GM19238 (cell line): ENCODE measurements around the gene TNFRSF12A.
"Not testable (repeated sequence)": the region's sequence is repeated elsewhere in the genome, so short reads cannot be mapped to it uniquely, and the experiment has no call there.

ENCODE experiments used
- DNase-seq: peaks from one replicate; pipeline ENCODE4 v3.0.0; 2011; ENCODE audit warnings: low spot score; ENCODE audit not compliant: insufficient read length

The TNFRSF12A gene

GRCh38 chr16:3047387-3047720 is 27.2 kb downstream of the TNFRSF12A start:
- DNase-seq, result no peak

- no peak for DNase-seq
Observed at GRCh38 chr16:3049921-3050481, 29.8 kb downstream of the TNFRSF12A start.

GRCh38 chr16:3050487-3050886 is 30.3 kb downstream of the TNFRSF12A start:
- DNase-seq, result no peak

- no peak for DNase-seq
Observed at GRCh38 chr16:3051009-3051408, 30.8 kb downstream of the TNFRSF12A start.

- DNase-seq, result no peak
Observed at GRCh38 chr16:3051494-3051893, 31.3 kb downstream of the TNFRSF12A start.

- DNase-seq, result not testable (repeated sequence)
Observed at GRCh38 chr16:3052571-3053329, 32.6 kb downstream of the TNFRSF12A start.

GRCh38 chr16:3053330-3053710 is 33.2 kb downstream of the TNFRSF12A start:
- DNase-seq, result not testable (repeated sequence)

GRCh38 chr16:3054965-3055733 is 35.0 kb downstream of the TNFRSF12A start:
- DNase-seq, result no peak

- DNase-seq, result not testable (repeated sequence)
Observed at GRCh38 chr16:3055734-3056115, 35.6 kb downstream of the TNFRSF12A start.

GRCh38 chr16:3056336-3057180 is 36.4 kb downstream of the TNFRSF12A start:
- no peak for DNase-seq

- DNase-seq, result no peak
Observed at GRCh38 chr16:3057181-3058138, 37.3 kb downstream of the TNFRSF12A start.

- DNase-seq, result peak; percentile 55
Observed at GRCh38 chr16:3058139-3059030, 38.2 kb downstream of the TNFRSF12A start.

GRCh38 chr16:3059041-3059722 is 39.0 kb downstream of the TNFRSF12A start:
- DNase-seq, result peak; percentile 91

- DNase-seq, result no peak
Observed at GRCh38 chr16:3059723-3060242, 39.6 kb downstream of the TNFRSF12A start.

GRCh38 chr16:3060339-3061127 is 40.4 kb downstream of the TNFRSF12A start:
- DNase-seq, result no peak

- DNase-seq, result no peak
Observed at GRCh38 chr16:3062553-3062952, 42.4 kb downstream of the TNFRSF12A start.

- no peak for DNase-seq
Observed at GRCh38 chr16:3063625-3064386, 43.6 kb downstream of the TNFRSF12A start.
